Colon (tissue), 2 donors: Measurements from ENCODE around the gene CHRDL2.
"Not testable (repeated sequence)": the region's sequence is repeated elsewhere in the genome, so short reads cannot be mapped to it uniquely, and the experiment has no call there.

Experiments
- FAIRE-seq: peaks from 2 replicates; lab custom pipeline; 2012; peaks lifted over from hg19 to GRCh38; lab: Jason Lieb, UNC
- donor health status: control.
- donor health status: control.

The CHRDL2 gene

DNA sequence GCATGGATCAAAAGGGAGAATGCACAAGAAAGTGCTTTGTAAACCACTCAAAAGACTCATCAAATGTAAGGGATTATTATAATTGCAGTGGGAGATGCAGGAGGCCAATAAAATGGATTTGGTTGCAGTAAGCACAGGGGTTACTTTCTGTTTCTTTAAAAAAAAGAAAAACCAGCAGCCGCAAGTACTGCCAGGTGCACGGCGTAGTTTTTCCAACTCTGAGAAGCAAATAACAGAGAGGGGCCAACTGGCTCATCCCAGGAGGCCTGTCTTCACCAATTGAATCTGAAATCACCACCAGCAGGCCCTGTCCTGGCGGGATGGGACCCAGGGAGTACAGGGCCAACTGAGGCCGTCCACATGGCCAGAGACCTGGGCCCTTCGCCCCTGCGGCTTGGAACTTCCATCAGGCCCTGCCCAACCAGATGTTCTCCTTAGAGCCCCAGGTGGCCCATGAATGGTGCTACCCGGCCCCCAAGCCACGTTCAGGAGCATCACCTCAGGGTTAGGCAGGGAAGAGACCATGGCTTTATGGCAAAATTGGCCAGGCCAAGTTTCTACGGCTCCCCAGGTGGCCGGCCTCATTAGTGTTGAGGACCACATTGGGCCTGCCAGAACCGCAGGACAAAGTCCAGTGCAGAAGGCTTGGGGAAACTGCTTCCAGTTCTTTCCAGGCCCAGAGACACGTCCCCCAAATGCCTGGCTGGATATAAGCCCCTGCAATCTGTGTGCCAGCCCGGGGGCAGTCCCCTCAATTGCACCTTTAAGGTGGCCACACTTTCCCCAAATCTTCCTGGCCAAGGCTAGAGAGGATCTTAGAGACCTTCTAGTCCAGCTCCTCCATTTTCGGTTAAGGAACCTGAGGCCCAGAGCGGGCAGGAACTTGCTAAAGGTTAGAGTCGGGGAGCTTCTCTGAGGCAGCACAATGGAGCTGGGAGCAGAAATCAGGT is 61.7 kb downstream of the CHRDL2 start:
- no peak for FAIRE-seq

DNA sequence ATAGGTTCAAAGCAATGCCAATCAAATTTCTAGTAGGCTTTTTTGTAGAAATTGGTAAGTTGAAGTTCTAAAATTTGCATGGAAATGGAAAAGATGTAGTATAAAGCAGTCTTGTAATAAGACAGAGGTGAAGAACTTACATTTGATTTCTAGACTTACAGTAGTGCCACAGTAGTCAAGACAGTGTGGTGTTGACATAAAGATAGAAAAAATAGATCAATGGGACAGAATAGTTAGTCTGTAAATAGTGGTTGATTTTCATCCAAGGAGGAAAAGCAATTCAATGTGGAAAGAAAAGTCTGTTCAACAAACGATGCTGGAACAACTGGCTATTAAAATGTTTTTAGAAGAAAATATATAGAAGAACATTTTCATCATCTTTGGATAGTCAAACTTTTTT is 67.9 kb downstream of the CHRDL2 start:
- no peak for FAIRE-seq

DNA sequence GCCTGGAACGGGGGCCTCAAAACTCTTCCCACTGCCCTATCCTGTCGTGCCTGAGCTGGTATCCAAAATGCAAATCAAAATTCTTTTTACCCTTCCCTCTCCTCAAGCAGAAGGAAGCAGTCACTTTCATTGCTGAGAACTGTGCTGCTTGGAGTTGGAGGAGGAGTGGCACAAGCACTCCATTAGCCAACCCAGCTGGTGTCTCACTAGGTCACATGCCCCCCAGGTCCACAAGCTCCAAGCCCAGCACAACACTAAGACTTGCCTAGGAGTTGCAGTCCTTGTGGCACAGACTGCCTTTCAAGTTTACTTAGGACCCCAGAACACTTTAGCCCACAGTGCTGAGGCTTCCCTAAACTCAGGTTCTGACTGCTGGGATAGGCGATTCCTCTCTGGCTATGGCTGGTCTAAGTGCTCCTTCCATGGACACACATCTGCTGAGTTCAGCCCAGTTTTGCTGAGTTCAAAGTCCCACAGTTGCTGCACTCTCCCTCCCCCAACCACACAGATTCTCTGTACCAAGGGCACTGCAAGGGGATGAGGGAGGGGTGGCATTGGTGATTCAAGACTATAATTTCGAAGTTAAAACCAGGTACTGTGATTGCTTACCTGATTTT is 68.6 kb downstream of the CHRDL2 start:
- FAIRE-seq = no peak

DNA sequence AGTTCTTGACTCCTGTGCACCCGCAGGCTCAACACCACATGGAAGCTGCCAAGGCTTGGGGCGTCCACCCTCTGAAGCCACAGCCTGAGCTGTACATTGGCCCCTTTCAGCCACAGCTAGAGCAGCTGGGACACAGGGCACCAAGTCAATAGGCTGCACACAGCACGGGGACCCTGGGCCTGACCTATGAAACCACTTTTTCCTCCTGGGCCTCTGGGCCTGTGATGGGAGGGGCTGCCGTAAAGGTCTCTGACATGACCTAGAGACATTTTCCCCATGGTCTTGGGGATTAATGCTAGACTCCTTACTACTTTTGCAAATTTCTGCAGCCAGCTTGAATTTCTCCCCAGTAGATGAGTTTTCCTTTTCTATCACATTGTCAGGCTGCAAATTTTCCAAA is 72.1 kb downstream of the CHRDL2 start:
- FAIRE-seq = not testable (repeated sequence)

DNA sequence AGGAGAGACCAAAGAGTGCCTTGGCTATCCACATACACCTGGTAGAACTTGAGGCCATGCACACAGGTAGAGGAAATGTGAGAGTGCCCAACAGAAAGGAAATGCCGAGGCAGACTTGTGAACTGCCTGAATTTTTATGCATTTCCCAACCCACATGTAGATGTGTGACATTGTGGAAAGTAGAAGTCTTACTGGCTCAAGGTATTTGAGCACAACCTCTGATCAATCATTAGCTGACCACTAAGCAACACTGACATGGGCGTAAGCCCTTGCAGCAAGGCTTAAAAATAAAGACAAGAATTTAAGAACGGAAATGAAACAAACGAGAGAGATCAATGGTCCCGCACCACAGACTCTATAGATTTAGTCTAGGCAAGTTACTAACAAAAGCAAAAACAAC is 76.2 kb downstream of the CHRDL2 start:
- FAIRE-seq = no peak

DNA sequence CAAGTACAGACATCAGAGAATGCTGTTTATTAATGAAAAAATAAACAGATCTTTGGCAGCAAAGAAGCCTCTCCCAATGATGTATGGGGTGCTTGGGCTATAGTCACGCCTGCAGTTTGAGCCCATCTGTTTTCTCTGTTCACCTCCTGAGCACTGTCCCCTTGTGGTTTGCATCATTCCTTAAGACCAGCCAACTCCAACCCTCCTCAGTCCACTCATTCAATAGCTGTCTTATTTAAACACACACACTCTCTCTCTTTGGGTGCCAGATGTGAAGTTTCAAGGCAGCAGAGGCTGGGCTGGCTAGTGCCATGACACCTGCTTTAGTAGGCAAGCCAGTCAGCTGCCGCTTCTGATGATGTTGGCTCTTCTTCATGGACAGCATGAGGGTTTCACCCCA is 80.7 kb downstream of the CHRDL2 start:
- FAIRE-seq = no peak

DNA sequence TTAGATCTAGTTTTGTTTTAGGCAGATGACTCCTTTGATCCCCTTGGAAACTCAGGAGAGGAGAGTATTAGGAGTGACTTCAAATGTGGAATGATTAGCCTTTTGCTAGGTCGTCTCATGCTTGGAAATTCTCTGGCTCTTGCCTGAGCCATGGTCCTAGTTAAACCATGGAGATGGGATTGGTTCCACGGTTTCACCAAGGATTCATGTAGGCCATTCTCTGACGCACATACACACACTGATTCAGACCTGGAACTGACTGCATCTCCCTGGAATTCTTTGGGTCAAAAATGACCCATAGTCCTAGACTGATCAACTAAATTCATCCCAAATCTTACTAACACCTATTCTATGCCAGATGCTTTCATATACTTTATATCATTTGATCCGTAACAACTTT is 82.3 kb downstream of the CHRDL2 start:
- FAIRE-seq = no peak

DNA sequence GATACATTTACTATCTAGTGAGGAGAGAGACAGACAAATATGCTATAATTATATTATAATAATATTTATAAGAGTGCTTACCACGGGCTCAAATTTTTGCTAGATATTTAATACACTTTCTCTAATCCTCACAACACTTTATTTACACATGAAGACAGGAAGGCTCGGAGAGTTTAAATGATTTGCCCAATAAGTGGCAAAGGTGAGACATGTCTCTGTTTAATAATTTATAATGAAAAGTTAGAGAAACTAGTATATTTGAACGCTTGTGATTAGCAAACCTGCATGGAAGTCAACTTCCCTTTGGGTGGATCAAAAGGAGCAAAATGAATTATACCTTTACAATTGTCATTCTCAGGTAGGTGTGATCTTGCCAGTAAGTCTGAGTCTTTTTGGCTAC is 83.4 kb downstream of the CHRDL2 start:
- no peak for FAIRE-seq

DNA sequence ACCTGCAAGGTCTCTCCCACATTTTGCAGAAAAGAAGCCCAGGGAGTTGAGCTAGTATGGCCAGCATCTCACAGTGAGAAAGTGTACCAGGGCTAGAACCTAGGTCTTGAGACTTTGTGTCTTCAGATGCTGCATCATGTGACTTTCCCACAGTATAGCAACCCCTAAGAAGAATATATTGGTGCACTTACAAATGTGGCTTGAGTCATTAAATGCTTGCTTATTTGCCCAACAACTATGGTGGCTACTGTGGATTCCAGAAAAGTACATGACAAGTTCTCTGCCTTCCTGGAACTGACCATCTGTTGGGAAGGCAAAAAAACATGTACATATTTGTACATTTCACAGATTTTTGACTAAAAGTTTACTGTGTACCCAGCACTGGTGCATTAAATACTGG is 83.8 kb downstream of the CHRDL2 start:
- no peak for FAIRE-seq

DNA sequence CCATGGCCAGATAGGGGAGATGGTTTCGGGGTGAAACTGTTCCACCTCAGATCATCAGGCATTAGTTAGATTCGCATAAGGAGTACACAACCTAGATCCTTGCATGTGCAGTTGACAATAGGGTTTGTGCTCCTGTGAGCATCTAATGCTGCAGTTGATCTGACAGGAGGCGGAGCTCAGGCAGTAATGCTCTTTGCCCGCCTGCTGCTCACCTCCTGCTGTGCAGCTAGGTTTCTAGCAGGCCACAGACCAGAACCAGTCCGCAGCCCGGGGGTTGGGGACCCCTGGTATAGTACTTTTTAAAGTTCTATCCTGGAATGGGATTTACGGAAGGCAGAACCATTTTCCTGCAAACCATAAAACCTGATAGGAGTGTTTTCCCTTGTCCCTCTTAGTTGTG is 84.3 kb downstream of the CHRDL2 start:
- FAIRE-seq = no peak
